ENCODE measurements around the gene ALOX5.
"Not testable (repeated sequence)": the region's sequence is repeated elsewhere in the genome, so short reads cannot be mapped to it uniquely, and the experiment has no call there.

Gene ALOX5

GRCh38 chr10:45471059-45471458, 97.0 kb downstream of the ALOX5 start:
- DNase-seq = no peak

GRCh38 chr10:45471531-45472310, 97.7 kb downstream of the ALOX5 start:
- DNase-seq = no peak

- DNase-seq = no peak
These were observed 99.1 kb downstream of the ALOX5 start for GRCh38 chr10:45473126-45473525.

DNA sequence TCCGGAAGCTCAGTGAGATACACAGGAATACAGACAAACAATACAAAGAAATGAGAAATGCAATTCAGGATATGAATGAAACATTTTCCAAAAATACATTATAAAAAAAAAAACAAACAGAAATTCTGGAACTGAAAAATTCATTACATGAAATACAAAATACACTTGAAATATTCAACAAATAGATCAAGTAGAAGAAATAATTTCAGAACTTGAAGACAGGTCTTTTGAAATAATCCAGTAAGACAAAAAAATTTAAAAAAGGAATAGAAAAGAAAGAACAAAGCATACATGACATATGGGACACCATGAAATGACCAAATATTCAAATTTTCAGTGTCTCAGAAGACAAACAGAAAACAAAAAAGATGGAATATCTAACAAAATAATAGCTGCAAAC, 102.5 kb downstream of the ALOX5 start:
- no peak for DNase-seq

GRCh38 chr10:45480294-45480693, 106.3 kb downstream of the ALOX5 start:
- no peak for DNase-seq

- not testable (repeated sequence) for DNase-seq
These were observed 107.1 kb downstream of the ALOX5 start for GRCh38 chr10:45481100-45481499.

- DNase-seq = no peak
These were observed 109.0 kb downstream of the ALOX5 start for GRCh38 chr10:45483002-45483401.

DNA sequence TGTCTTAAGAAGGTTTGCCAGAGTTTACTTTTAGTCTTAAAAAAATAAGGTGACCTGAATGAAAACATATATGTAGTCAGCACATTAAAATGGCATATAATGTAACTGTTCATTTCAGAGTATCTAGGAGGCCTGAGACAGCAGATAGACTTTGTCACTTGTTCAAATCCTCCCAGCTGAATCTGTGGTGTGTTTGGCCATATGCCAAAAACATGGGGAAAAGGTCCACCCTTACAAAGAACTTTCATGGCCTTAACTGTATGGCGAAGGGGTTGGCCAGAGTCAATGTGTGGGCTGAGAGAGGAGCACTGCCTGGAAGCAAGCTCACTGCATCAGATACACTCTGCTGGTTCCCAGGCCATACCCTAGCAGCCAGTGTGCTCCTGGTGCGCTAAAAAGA, 113.7 kb downstream of the ALOX5 start:
- DNase-seq = no peak

DNA sequence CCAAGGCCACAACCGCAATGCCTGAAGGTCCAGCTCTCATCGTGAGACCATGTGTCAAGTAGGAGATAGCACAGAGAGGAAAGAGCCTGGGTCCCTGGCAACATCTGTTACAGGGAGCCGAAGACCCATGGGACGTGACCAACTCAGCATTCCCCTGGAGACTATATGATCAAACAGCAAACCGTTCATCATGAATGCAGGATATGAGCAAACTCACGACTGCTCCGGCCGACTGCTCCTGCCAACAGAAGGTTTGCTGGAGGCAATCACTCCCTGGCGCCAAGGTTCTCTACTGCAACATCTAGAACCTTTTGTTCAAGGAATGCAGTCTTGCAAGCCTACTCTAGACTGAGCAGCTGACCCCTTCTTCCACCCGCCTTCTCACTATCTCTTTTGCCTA, 114.3 kb downstream of the ALOX5 start:
- DNase-seq = no peak

DNA sequence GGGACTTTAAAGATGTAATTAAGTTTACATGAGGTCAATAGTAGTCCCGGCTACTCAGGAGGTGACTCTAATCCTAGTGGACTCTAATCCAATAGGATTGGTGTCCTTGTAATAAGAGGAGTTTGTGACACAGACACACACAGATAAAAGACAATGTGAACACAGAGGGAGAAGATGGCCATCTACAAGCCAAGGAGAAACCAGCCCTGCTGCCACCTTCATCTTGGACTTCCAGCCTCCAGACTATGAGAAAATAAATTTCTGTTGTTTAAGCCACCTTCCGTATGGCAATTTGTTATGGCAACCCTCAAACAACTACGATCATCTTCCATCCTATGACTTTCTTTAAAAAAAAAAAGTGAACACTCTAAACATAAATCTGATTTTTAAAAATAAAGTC, 116.3 kb downstream of the ALOX5 start:
- no peak for DNase-seq

DNA sequence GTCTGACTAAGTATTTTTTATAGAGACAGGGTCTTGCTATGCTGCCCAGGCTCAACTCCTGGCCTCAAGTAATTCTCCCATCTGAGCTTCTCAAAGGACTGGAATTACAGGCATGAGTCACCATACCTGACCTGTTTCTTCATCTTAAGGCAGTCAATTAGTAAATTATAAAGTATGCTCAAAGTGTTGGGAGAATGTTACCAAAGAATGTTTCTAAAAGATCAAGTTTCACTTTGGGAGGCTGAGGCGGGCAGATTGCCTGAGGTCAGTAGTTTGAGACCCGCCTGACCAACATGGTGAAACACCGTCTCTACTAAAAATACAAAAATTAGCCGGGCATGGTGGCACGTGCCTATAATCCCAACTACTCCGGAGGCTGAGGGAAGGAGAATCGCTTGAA, 117.0 kb downstream of the ALOX5 start:
- no peak for DNase-seq
